Mucosa of rectum (tissue), 2 donors: ENCODE results near the gene STARD3NL.

Experiments used
- H3K27ac ChIP-seq, 2 donors: one replicate each; pipeline ENCODE4 v1.7.0; 2013; ENCODE audit warnings: inconsistent platforms in 2 of 2, low read depth in 2 of 2, low read length in 2 of 2
- H3K27me3 ChIP-seq, 2 donors: one replicate each; pipeline ENCODE4 v1.7.0; 2013; ENCODE audit warnings: low read length in 2 of 2; ENCODE audit not compliant: control insufficient read depth in 2 of 2, insufficient read depth in 2 of 2
- H3K36me3 ChIP-seq, 2 donors: one replicate each; pipeline ENCODE4 v1.7.0; 2013; ENCODE audit warnings: low read length in 2 of 2; ENCODE audit not compliant: control insufficient read depth in 2 of 2, insufficient read depth in 2 of 2
- H3K4me1 ChIP-seq, 2 donors: one replicate each; pipeline ENCODE4 v1.7.0; 2013; ENCODE audit warnings: low read length in 2 of 2, mild to moderate bottlenecking in 1 of 2; ENCODE audit not compliant: control insufficient read depth in 2 of 2, insufficient read depth in 2 of 2
- H3K4me3 ChIP-seq, 2 donors: one replicate each; pipeline ENCODE4 v1.7.0; 2013; ENCODE audit warnings: low read length in 2 of 2
- H3K9ac ChIP-seq, 2 donors: one replicate each; pipeline ENCODE4 v1.7.0; 2013; ENCODE audit warnings: low read length in 2 of 2, low read depth in 1 of 2, mild to moderate bottlenecking in 1 of 2
- H3K9me3 ChIP-seq, 2 donors: one replicate each; pipeline ENCODE4 v1.7.0; 2013; ENCODE audit warnings: low read length in 2 of 2; ENCODE audit not compliant: control insufficient read depth in 2 of 2
- donor health status: healthy.
- donor health status: Normal muscosa, but diverticular disease.

The STARD3NL gene

GRCh38 chr7:38192327-38192726 lies 14.3 kb downstream of the STARD3NL start:
- no peak overlapping the region for H3K4me3 ChIP-seq
- no peaks in the 10 kb centered on the region for H3K27me3 ChIP-seq
- no peaks in the 10 kb centered on the region for H3K36me3 ChIP-seq
- H3K9ac ChIP-seq: no peak overlapping the region
- no peak overlapping the region for H3K27ac ChIP-seq
- H3K9me3 ChIP-seq: no peaks in the 10 kb centered on the region
- H3K4me1 ChIP-seq: peaks cover 0 to 2% of the 10 kb centered on the region in 2 donors

- Histone ChIP-seq H3K4me3 (no peak overlapping the region), H3K27me3 (no peaks in the 10 kb centered on the region), H3K9me3 (no peaks in the 10 kb centered on the region), H3K9ac (no peak overlapping the region), H3K36me3 (no peaks in the 10 kb centered on the region), H3K4me1 (peaks cover 0 to 2% of the 10 kb centered on the region in 2 donors), H3K27ac (no peak overlapping the region)
Observed at GRCh38 chr7:38195804-38196595, 18.0 kb downstream of the STARD3NL start.

- Histone ChIP-seq H3K9ac (no peak overlapping the region), H3K27me3 (no peaks in the 10 kb centered on the region), H3K27ac (no peak overlapping the region), H3K9me3 (no peaks in the 10 kb centered on the region), H3K4me3 (no peak overlapping the region), H3K4me1 (peaks cover 0 to 2% of the 10 kb centered on the region in 2 donors), H3K36me3 (no peaks in the 10 kb centered on the region)
Observed at GRCh38 chr7:38198366-38198765, 20.3 kb downstream of the STARD3NL start.

GRCh38 chr7:38199154-38199553 lies 21.1 kb downstream of the STARD3NL start:
- Histone ChIP-seq H3K27ac (no peak overlapping the region), H3K4me1 (peaks cover 0 to 2% of the 10 kb centered on the region in 2 donors), H3K36me3 (no peaks in the 10 kb centered on the region), H3K9me3 (no peaks in the 10 kb centered on the region), H3K9ac (no peak overlapping the region), H3K4me3 (no peak overlapping the region), H3K27me3 (no peaks in the 10 kb centered on the region)

GRCh38 chr7:38199782-38200181 lies 21.7 kb downstream of the STARD3NL start:
- no peak overlapping the region for H3K4me3 ChIP-seq
- H3K9me3 ChIP-seq: no peaks in the 10 kb centered on the region
- H3K27me3 ChIP-seq: no peaks in the 10 kb centered on the region
- H3K9ac ChIP-seq: no peak overlapping the region
- no peak overlapping the region for H3K27ac ChIP-seq
- no peaks in the 10 kb centered on the region for H3K36me3 ChIP-seq
- peaks cover 0 to 2% of the 10 kb centered on the region in 2 donors for H3K4me1 ChIP-seq

GRCh38 chr7:38206071-38206470 lies 28.0 kb downstream of the STARD3NL start:
- Histone ChIP-seq H3K4me3 (no peak overlapping the region), H3K9ac (no peak overlapping the region), H3K27ac (no peak overlapping the region), H3K4me1 (no peaks in the 10 kb centered on the region), H3K9me3 (no peaks in the 10 kb centered on the region), H3K36me3 (peaks cover 0 to 13% of the 10 kb centered on the region in 2 donors), H3K27me3 (no peaks in the 10 kb centered on the region)

- peaks cover 0 to 15% of the 10 kb centered on the region in 2 donors for H3K36me3 ChIP-seq
- no peak overlapping the region for H3K9ac ChIP-seq
- no peaks in the 10 kb centered on the region for H3K4me1 ChIP-seq
- no peaks in the 10 kb centered on the region for H3K9me3 ChIP-seq
- no peak overlapping the region for H3K4me3 ChIP-seq
- H3K27ac ChIP-seq: no peak overlapping the region
- no peaks in the 10 kb centered on the region for H3K27me3 ChIP-seq
Observed at GRCh38 chr7:38207843-38208242, 29.8 kb downstream of the STARD3NL start.

- no peaks in the 10 kb centered on the region for H3K9me3 ChIP-seq
- H3K9ac ChIP-seq: no peak overlapping the region
- H3K4me1 ChIP-seq: peaks cover 13 to 15% of the 10 kb centered on the region in 2 donors
- H3K36me3 ChIP-seq: peaks cover 0 to 16% of the 10 kb centered on the region in 2 donors
- no peaks in the 10 kb centered on the region for H3K27me3 ChIP-seq
- H3K4me3 ChIP-seq: no peak overlapping the region
- no peak overlapping the region for H3K27ac ChIP-seq
Observed at GRCh38 chr7:38211486-38211885, 33.4 kb downstream of the STARD3NL start.

GRCh38 chr7:38211940-38212339 lies 33.9 kb downstream of the STARD3NL start:
- H3K27ac ChIP-seq: no peak overlapping the region
- no peaks in the 10 kb centered on the region for H3K9me3 ChIP-seq
- H3K9ac ChIP-seq: no peak overlapping the region

GRCh38 chr7:38215115-38215514 lies 37.1 kb downstream of the STARD3NL start:
- no peaks in the 10 kb centered on the region for H3K9me3 ChIP-seq
- no peak overlapping the region for H3K9ac ChIP-seq
- H3K36me3 ChIP-seq: peaks cover 9 to 32% of the 10 kb centered on the region in 2 donors
- peaks cover 17 to 20% of the 10 kb centered on the region in 2 donors for H3K4me1 ChIP-seq
- peak overlapping the region in 1 of 2 donors; percentile 15 for H3K4me3 ChIP-seq
- peak overlapping the region in 1 of 2 donors; percentile 10 for H3K27ac ChIP-seq
- H3K27me3 ChIP-seq: no peaks in the 10 kb centered on the region

More at GRCh38 chr7:38211940-38212339, 33.9 kb downstream of the STARD3NL start:
- Histone ChIP-seq H3K27me3 (no peaks in the 10 kb centered on the region), H3K36me3 (peaks cover 0 to 19% of the 10 kb centered on the region in 2 donors), H3K4me3 (no peak overlapping the region), H3K4me1 (peaks cover 17 to 19% of the 10 kb centered on the region in 2 donors)
